Keratinocyte (primary cell): ENCODE results near the gene SYNM.

Source experiments
- CTCF ChIP-seq, 3 experiments: IDR thresholded peaks in 1 of 3; conservative IDR thresholded peaks in 1 of 3; optimal IDR thresholded peaks in 1 of 3; 2 replicates in 2 of 3; 3 replicates in 1 of 3; pipeline versions ENCODE3 to v1.5.1; 2011; ENCODE audit warnings: low read length in 3 of 3, mild to moderate bottlenecking in 3 of 3, moderate library complexity in 2 of 3, control low read depth in 1 of 3, inconsistent platforms in 1 of 3; ENCODE audit not compliant: insufficient read depth in 2 of 3; ENCODE audit errors: extremely low read depth in 1 of 3
- EZH2 ChIP-seq: IDR thresholded peaks from one replicate; pipeline ENCODE4 v1.6.1; 2012; ENCODE audit warnings: inconsistent platforms, mild to moderate bottlenecking, low read length, moderate library complexity

- peak in 1 of 3 experiments; percentile 61 for TF ChIP-seq CTCF (optimal IDR thresholded peaks at IDR 0.05 in 1 of 3, IDR thresholded peaks at IDR 0.05 in 1 of 3, conservative IDR thresholded peaks at IDR 0.05 in 1 of 3; ENCODE audit: extremely low read depth in 1 of 3, insufficient read depth in 2 of 3, low read length in 3 of 3)
- peak; percentile 78 for TF ChIP-seq EZH2
Observed at GRCh38 chr15:99105514-99106341, 848 bp downstream of the SYNM start.
